WTC11 (cell line): ENCODE results near the gene PAIP1.

Experiments used
- ATF6 ChIP-seq: sonication (generic); formaldehyde crosslinking; IDR thresholded peaks from 2 replicates; pipeline ENCODE4 v1.8.1; 2023; ENCODE audit warnings: mild to moderate bottlenecking, missing genetic modification reagents
- CBFB ChIP-seq: sonication (generic); formaldehyde crosslinking; IDR thresholded peaks from 2 replicates; pipeline ENCODE4 v1.8.1; 2022; ENCODE audit warnings: mild to moderate bottlenecking, low read depth, missing genetic modification reagents
- CDX4 ChIP-seq: fragments of 250-450 bp; sonication (Bioruptor Pico); IDR thresholded peaks from 2 replicates; pipeline ENCODE4 v1.9.0; 2021; ENCODE audit warnings: moderate library complexity, mild to moderate bottlenecking, inconsistent platforms, borderline replicate concordance
- CTCF ChIP-seq: fragments of 200-600 bp; IDR thresholded peaks from 2 replicates; pipeline ENCODE4 v1.8.0; 2022; ENCODE audit warnings: antibody characterized with exemption
- ELF4 ChIP-seq: sonication (generic); formaldehyde crosslinking; IDR thresholded peaks from 2 replicates; pipeline ENCODE4 v1.8.1; 2022; ENCODE audit warnings: low read depth, mild to moderate bottlenecking, moderate library complexity, missing genetic modification reagents
- ETV6 ChIP-seq: sonication (generic); formaldehyde crosslinking; IDR thresholded peaks from 2 replicates; pipeline ENCODE4 v1.8.1; 2022; ENCODE audit warnings: mild to moderate bottlenecking, missing genetic modification reagents
- GRHL2 ChIP-seq: fragments of 250-450 bp; sonication (Bioruptor Pico); IDR thresholded peaks from 2 replicates; pipeline ENCODE4 v1.8.0; 2022; ENCODE audit warnings: mild to moderate bottlenecking, moderate library complexity; ENCODE audit not compliant: insufficient replicate concordance, severe bottlenecking
- NFE2L1 ChIP-seq: sonication (generic); formaldehyde crosslinking; IDR thresholded peaks from 2 replicates; pipeline ENCODE4 v1.8.1; 2023; ENCODE audit warnings: missing genetic modification reagents
- NR1H2 ChIP-seq: sonication (generic); formaldehyde crosslinking; IDR thresholded peaks from 2 replicates; pipeline ENCODE4 v1.9.0; 2021; ENCODE audit warnings: mild to moderate bottlenecking, moderate library complexity, missing genetic modification reagents
- TCF7 ChIP-seq: sonication (generic); formaldehyde crosslinking; IDR thresholded peaks from 2 replicates; pipeline ENCODE4 v1.8.0; 2022; ENCODE audit warnings: mild to moderate bottlenecking, low read depth, missing genetic modification reagents, moderate library complexity
- USF2 ChIP-seq: sonication (generic); formaldehyde crosslinking; IDR thresholded peaks from 2 replicates; pipeline ENCODE4 v1.8.1; 2023; ENCODE audit warnings: mild to moderate bottlenecking, missing genetic modification reagents, moderate library complexity
- ZNF512 ChIP-seq: sonication (generic); formaldehyde crosslinking; IDR thresholded peaks from 2 replicates; pipeline ENCODE4 v1.8.1; 2022; ENCODE audit warnings: missing genetic modification reagents, borderline replicate concordance
- ZNF671 ChIP-seq: fragments of 250-450 bp; sonication (Bioruptor Pico); IDR thresholded peaks from 2 replicates; pipeline ENCODE4 v1.8.0; 2021; ENCODE audit warnings: mild to moderate bottlenecking

GRCh38 chr5:43590700-43591099 is 33.8 kb upstream of the PAIP1 start:
- TF ChIP-seq CTCF: no peak
- TF ChIP-seq ELF4: no peak
- no peak for TF ChIP-seq USF2 (CRISPR knock-in tag)
- no peak for TF ChIP-seq NFE2L1
- no peak for TF ChIP-seq NR1H2 (CRISPR knock-in tag)
- no peak for TF ChIP-seq ZNF512 (CRISPR knock-in tag)
- no peak for TF ChIP-seq CBFB (CRISPR knock-in tag)
- no peak for TF ChIP-seq GRHL2 (CRISPR knock-in tag)
- TF ChIP-seq ETV6 (CRISPR knock-in tag): no peak
- TF ChIP-seq ZNF671: no peak
- no peak for TF ChIP-seq CDX4 (CRISPR knock-in tag)
- TF ChIP-seq ATF6 (CRISPR knock-in tag): no peak
- TF ChIP-seq TCF7 (CRISPR knock-in tag): no peak
